Karpas-422 (cell line): Measurements from ENCODE around the gene GNG7. TPM values are rescaled to one million over a fixed set of nuclear protein-coding genes. Genes with fewer than 3 reads are reported as not detected.
"Not testable (repeated sequence)": the region's sequence is repeated elsewhere in the genome, so short reads cannot be mapped to it uniquely, and the experiment has no call there.

Experiments used
- DNase-seq: peaks from one replicate; pipeline ENCODE4 v3.0.0-alpha.2; 2015
- H2AFZ ChIP-seq: fragments of 200-600 bp; sonication (generic); 2 replicates; pipeline ENCODE4 v1.6.1; 2014; ENCODE audit warnings: antibody characterized with exemption, low read length, mixed read lengths
- H3K27ac ChIP-seq: fragments of 200-600 bp; sonication (generic); 2 replicates; pipeline ENCODE4 v1.5.1; 2014; ENCODE audit warnings: mild to moderate bottlenecking, low read length, moderate library complexity
- H3K27me3 ChIP-seq: fragments of 200-600 bp; sonication (generic); 2 replicates; pipeline ENCODE4 v1.6.1; 2014; ENCODE audit warnings: low read length, mixed read lengths
- H3K36me3 ChIP-seq: fragments of 200-600 bp; sonication (generic); 2 replicates; pipeline ENCODE4 v1.6.1; 2014; ENCODE audit warnings: low read length, mixed read lengths; ENCODE audit not compliant: insufficient read depth
- H3K4me1 ChIP-seq: fragments of 200-600 bp; sonication (generic); 2 replicates; pipeline ENCODE4 v1.6.1; 2014; ENCODE audit warnings: mild to moderate bottlenecking, low read length, mixed read lengths
- H3K4me2 ChIP-seq: fragments of 200-600 bp; sonication (generic); 2 replicates; pipeline ENCODE4 v1.6.1; 2014; ENCODE audit warnings: low read length, low read depth, mild to moderate bottlenecking; ENCODE audit not compliant: poor library complexity, severe bottlenecking
- H3K4me3 ChIP-seq: fragments of 200-600 bp; sonication (generic); 2 replicates; pipeline ENCODE4 v1.5.1; 2014; ENCODE audit warnings: mild to moderate bottlenecking, antibody characterized with exemption, low read length, mixed read lengths
- H3K79me2 ChIP-seq: fragments of 200-600 bp; sonication (generic); 2 replicates; pipeline ENCODE4 v1.6.1; 2014; ENCODE audit warnings: mild to moderate bottlenecking, low read length, mixed read lengths
- H3K9ac ChIP-seq: fragments of 200-600 bp; sonication (generic); 2 replicates; pipeline ENCODE4 v1.6.0; 2014; ENCODE audit warnings: low read length
- H3K9me2 ChIP-seq: fragments of 200-600 bp; sonication (generic), shearing (Covaris generic); replicated peaks from 2 replicates; pipeline ENCODE4 v1.6.0; 2014; ENCODE audit warnings: mild to moderate bottlenecking, low read length, moderate library complexity; ENCODE audit not compliant: insufficient read depth
- H3K9me3 ChIP-seq: fragments of 300-700, 200-600 bp; sonication (generic); 2 replicates; pipeline ENCODE4 v1.6.1; 2014; ENCODE audit warnings: low read length, mixed read lengths
- H4K20me1 ChIP-seq: fragments of 200-600 bp; sonication (generic); 2 replicates; pipeline ENCODE4 v1.6.1; 2014; ENCODE audit warnings: mild to moderate bottlenecking, antibody characterized with exemption, low read length, low read depth; ENCODE audit not compliant: insufficient read depth
- total RNA-seq: library from RNA; depleted of rRNA; stranded (reverse); fragments of >200 nt; shearing (Covaris generic); gene quantifications from 2 replicates; pipeline ENCODE4 v1.2.3, GENCODE V29; 2014; ENCODE audit warnings: low replicate concordance

The GNG7 gene
- total RNA-seq, 1 experiment from 2014 or later = 0.19 TPM

DNA sequence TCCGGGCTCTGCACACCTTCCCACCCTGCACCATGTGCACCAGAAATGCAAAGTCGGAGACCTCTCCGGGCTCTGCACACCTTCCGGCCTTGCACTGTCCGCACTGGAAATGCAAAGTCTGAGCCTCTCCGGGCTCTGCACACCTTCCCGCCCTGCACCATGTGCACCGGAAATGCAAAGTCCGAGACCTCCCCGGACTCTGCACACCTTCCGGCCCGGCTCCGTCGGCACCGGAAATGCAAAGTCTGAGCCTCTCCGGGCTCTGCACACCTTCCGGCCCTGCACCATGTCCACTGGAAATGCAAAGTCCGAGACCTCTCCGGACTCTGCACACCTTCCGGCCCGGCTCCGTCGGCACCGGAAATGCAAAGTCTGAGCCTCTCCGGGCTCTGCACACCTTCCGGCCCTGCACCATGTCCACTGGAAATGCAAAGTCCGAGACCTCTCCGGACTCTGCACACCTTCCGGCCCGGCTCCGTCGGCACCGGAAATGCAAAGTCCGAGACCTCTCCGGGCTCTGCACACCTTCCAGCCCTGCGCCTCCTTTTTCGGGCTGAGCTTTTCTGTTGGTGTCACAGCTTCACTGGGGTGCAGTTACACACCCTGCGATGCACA is 59.3 kb downstream of the GNG7 start:
- H3K4me1 ChIP-seq, H2AFZ ChIP-seq, H3K9me2 ChIP-seq, H3K9ac ChIP-seq, H3K4me2 ChIP-seq, H3K9me3 ChIP-seq, H3K79me2 ChIP-seq, H3K36me3 ChIP-seq, H4K20me1 ChIP-seq, DNase-seq, H3K27ac ChIP-seq, H3K4me3 ChIP-seq, H3K27me3 ChIP-seq: not testable (repeated sequence)

DNA sequence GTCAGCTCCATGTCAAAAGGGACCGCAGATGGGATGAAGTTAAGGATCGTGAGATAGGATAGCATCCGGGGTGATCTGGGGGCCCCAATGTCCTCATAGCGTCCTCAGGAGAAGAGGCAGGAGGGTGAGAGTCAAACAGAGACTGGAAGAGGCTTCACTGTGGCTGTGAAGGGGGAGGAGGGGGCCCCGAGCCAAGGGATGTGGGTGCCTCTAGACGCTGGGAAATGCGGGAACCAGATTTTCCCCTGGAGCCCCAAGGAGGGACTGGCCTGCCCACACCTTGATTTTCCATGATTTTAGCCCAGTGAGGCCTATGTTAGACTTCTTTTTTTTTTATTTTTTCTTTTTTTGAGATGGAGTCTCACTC is 61.2 kb downstream of the GNG7 start:
- Histone ChIP-seq H3K79me2 (no peaks in the 10 kb centered on the region), H3K36me3 (no peaks in the 10 kb centered on the region), H3K27ac (no peak overlapping the region), H3K4me2 (no peak overlapping the region), H3K9me3 (no peaks in the 10 kb centered on the region), H3K27me3 (no peaks in the 10 kb centered on the region), H3K4me1 (no peaks in the 10 kb centered on the region; the same call in 1 of the 2 replicates), H2AFZ (no peak overlapping the region), H3K4me3 (no peak overlapping the region), H3K9me2 (no peaks in the 10 kb centered on the region), H3K9ac (no peak overlapping the region), H4K20me1 (no peaks in the 10 kb centered on the region)
- no peak for DNase-seq

DNA sequence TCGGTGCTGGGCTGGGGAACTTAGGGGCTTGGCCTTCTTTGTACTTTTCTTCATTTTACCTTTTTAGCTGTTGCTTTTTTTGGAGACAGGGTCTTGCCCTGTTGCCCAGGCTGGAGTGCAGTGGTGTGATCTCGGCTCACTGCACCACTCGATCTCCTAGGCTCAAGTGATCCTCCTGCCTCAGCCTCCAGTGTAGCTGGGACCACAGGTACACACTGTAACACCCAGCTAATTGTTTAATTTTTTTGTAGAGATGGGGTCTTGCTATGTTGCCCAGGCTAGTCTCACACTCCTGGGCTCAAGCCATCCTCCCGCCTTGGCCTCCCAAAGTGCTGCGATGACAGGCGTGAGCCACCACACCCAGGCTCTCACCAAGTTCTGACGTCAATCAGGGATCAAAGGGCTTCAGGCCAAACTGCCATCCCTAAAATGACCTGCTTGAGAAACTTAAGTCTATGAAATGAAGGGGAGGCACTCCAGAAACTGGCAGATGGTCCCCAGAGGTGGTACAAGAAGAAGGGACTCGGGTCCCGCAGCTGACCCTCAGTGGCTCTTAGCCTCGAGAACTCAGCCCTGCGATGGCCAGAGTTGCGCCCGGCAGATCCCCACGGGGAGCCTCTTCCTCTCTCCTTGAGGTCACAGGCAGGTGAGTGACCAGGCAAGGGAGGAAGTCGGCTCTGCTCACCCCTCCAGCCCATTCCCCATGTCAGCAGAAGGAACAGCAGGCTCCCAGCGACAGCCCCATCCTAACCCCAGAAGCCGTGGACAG is 61.7 kb downstream of the GNG7 start:
- Histone ChIP-seq H3K9me2 (no peaks in the 10 kb centered on the region), H3K4me1 (no peaks in the 10 kb centered on the region; the same call in 1 of the 2 replicates), H2AFZ (no peak overlapping the region)

DNA sequence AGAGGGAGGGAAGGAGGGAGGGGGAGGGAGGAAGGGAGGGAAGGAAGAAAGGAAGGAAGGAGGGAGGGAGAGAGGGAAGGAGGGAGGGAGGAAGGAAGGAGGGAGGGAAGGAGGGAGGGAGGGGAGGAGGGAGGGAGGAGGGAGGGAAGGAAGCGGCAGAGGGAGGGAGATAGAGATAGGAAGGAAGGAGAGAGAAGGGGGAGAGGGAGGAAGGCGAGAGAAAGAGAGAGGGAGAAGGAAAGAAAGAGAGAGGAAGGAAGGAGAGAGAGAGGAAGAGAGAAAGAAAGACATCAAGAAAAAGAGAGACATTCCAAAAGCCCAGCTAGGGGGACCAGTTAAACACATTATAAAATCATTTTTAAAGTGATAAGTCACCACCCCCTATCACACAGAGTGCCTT is 62.5 kb downstream of the GNG7 start:
- Histone ChIP-seq H3K9ac (no peak overlapping the region), H3K4me3 (no peak overlapping the region), H3K27ac (no peak overlapping the region), H3K36me3 (no peaks in the 10 kb centered on the region), H3K79me2 (no peaks in the 10 kb centered on the region), H3K4me1 (peaks cover 2% of the 10 kb centered on the region), H4K20me1 (no peaks in the 10 kb centered on the region), H3K9me2 (no peaks in the 10 kb centered on the region), H3K4me2 (no peak overlapping the region), H2AFZ (no peak overlapping the region), H3K9me3 (no peaks in the 10 kb centered on the region), H3K27me3 (no peaks in the 10 kb centered on the region)
- DNase-seq = no peak

More for the DNA sequence above, 61.7 kb downstream of the GNG7 start:
- Histone ChIP-seq H4K20me1 (no peaks in the 10 kb centered on the region), H3K79me2 (no peaks in the 10 kb centered on the region), H3K9me3 (no peaks in the 10 kb centered on the region), H3K27ac (no peak overlapping the region), H3K4me3 (no peak overlapping the region), H3K27me3 (no peaks in the 10 kb centered on the region), H3K4me2 (no peak overlapping the region), H3K36me3 (no peaks in the 10 kb centered on the region), H3K9ac (no peak overlapping the region)
- DNase-seq = no peak

DNA sequence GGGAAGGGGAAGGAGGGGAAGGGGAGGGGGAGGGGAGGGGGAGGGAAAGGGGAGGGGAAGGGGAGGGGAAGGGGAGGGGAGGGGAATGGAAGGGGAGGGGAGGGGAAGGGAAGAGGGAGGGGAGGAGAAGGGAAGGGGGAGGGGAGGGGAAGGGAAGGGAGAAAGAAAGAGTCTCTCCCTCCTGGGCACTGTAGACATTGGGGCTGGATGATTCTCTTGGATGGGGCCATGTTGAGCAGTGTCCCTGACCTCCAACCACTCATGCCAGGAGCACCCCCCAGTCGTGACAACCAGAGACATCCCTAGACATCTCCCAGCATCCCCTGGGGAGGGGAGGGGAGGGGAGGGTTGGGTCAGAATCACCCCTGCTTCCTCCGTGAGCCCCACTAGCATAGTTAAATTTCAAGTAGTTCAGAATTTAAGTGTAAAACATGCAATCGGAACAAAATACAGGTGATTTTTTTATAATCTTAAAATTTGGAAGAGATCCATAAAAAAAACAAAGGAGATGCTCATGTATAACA is 64.0 kb downstream of the GNG7 start:
- Histone ChIP-seq H3K9me3 (no peaks in the 10 kb centered on the region), H3K9ac (no peak overlapping the region), H3K4me1 (peaks cover 17% of the 10 kb centered on the region), H4K20me1 (no peaks in the 10 kb centered on the region), H2AFZ (no peak overlapping the region), H3K79me2 (no peaks in the 10 kb centered on the region), H3K4me3 (no peak overlapping the region), H3K4me2 (no peak overlapping the region), H3K27me3 (peaks cover 3% of the 10 kb centered on the region; the same call in 1 of the 2 replicates), H3K27ac (no peak overlapping the region), H3K9me2 (no peaks in the 10 kb centered on the region), H3K36me3 (no peaks in the 10 kb centered on the region)
- DNase-seq = no peak

DNA sequence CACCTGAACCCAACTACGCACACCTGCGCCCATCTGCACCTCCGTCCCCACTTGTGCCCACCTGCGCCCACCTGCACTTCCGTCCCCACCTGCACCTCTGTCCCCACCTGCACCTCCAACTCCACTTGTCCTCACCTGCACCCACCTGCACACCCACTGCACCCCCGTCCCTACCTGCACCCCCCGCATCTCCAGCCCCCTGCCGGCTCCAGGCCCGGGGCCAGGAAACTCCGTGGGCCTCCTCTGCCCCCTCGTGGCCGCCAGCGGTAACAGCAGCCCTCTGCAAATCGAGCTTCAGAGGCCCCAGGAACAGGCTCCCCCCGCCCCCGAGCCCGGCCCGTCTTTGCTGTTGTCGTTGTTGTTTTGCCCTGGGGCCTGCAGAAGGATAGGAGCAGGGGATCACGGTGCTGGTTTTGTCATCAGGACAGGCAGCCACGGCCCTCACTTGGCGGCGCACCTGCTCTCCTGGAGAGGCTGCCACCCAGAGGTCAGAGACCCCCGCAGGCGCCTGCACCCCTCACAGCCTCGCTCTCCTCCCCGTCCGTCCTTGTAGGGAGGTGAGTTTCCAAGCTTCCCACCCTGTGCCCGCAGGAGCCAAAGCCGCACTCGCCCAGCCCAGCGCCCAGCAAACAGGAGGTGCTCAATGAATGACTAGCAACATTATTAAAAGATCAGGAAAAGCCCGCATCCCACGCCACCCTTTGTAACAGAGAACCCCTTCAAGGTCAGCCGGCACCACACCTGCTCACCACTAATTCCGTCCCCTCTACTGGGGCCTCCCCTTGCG is 65.4 kb downstream of the GNG7 start:
- Histone ChIP-seq H3K9me3 (no peaks in the 10 kb centered on the region), H3K4me3 (no peak overlapping the region), H4K20me1 (no peaks in the 10 kb centered on the region), H3K4me2 (no peak overlapping the region), H2AFZ (no peak overlapping the region), H3K36me3 (no peaks in the 10 kb centered on the region), H3K9me2 (no peaks in the 10 kb centered on the region), H3K4me1 (peaks cover 23% of the 10 kb centered on the region), H3K79me2 (no peaks in the 10 kb centered on the region), H3K9ac (no peak overlapping the region), H3K27ac (no peak overlapping the region), H3K27me3 (peaks cover 3% of the 10 kb centered on the region; the same call in 1 of the 2 replicates)
- peak; percentile 84 for DNase-seq

DNA sequence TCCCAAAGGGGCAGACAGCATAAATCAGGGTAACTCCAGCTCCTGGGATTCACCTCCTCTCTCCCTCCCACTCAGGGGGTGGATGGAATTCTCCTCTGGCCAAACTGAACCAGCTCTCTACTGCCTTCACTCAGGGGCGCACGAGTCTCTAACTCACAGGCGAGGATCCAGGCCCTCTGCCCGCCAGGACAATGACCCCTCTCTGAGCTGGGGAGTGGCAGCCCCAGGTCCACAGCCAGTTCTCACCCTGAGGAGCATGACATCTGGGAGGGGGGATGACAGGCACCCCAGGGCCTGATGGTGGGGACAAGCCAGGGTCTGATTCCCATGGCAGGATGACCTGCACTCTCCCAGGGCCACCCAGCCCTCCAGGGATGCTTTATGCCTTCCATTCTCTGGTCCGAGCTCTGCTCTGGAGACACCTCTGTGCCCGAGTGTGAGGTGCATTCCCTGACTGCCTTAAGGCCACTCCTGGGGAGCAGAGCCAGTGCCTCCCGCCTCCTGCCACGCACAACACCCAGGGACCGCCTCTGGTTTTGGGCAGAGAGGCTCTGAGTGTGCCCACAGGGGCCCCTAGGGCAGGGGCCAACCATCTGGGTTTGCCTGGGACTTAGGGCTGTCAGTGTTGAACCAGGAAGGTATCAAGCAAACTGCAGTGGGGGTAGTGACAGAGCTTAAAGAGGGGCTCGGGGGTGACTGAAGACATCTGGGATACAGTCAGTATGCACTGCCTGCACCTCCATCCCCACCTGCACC is 66.2 kb downstream of the GNG7 start:
- no peak overlapping the region for H3K27ac ChIP-seq
- H3K27me3 ChIP-seq = peaks cover 3% of the 10 kb centered on the region; the same call in 1 of the 2 replicates
- H3K79me2 ChIP-seq = no peaks in the 10 kb centered on the region
- H3K9me3 ChIP-seq = no peaks in the 10 kb centered on the region
- H2AFZ ChIP-seq = no peak overlapping the region
- no peak overlapping the region for H3K9ac ChIP-seq
- H4K20me1 ChIP-seq = no peaks in the 10 kb centered on the region
- H3K4me3 ChIP-seq = no peak overlapping the region
- peaks cover 23% of the 10 kb centered on the region for H3K4me1 ChIP-seq
- H3K4me2 ChIP-seq = no peak overlapping the region
- H3K36me3 ChIP-seq = no peaks in the 10 kb centered on the region
- no peaks in the 10 kb centered on the region for H3K9me2 ChIP-seq
- no peak for DNase-seq
